ENCODE measurements around the gene PHB1.

GRCh38 chr17:49356320-49356719 is 58.4 kb downstream of the PHB1 start:
- no peak for TF ChIP-seq CTCF (conservative IDR thresholded peaks at IDR 0.05)
- TF ChIP-seq ZFX (IDR thresholded peaks at IDR 0.05) = no peak

All from C4-2B (cell line).